Right lobe of liver (tissue), 6 donors: ENCODE data around the gene HARS1. TPM values are rescaled to one million over a fixed set of nuclear protein-coding genes. Genes with fewer than 3 reads are reported as not detected.
"Not testable (repeated sequence)": the region's sequence is repeated elsewhere in the genome, so short reads cannot be mapped to it uniquely, and the experiment has no call there.

Experiments
- ATAC-seq, 4 donors: fragments of 200-7000 bp; cut with Tn5 transposase; one replicate each; pipeline ENCODE4 v1.9.1; 2020; ENCODE audit warnings: mild to moderate bottlenecking in 4 of 4, moderate library complexity in 4 of 4
- DNase-seq, 3 donors: peaks; one replicate each; pipeline ENCODE4 v3.0.0-alpha.2; 2020
- H3K27ac ChIP-seq, 3 donors: fragments of 200-600 bp; one replicate each; pipeline ENCODE4 v1.8.0; 2022
- H3K27me3 ChIP-seq, 2 donors: fragments of 200-600 bp; one replicate each; pipeline ENCODE4 v1.8.0; 2022
- H3K36me3 ChIP-seq, 4 donors: fragments of 200-600 bp; sonication (generic) in 1 of 4; one replicate each; pipeline versions ENCODE4 v1.5.1 to v1.8.0; 2017 to 2022; ENCODE audit warnings: control low read depth in 1 of 4
- H3K4me1 ChIP-seq, 4 donors: fragments of 200-600 bp; sonication (generic) in 1 of 4; one replicate each; pipeline versions ENCODE4 v1.5.1 to v1.8.0; 2017 to 2022; ENCODE audit warnings: control low read depth in 1 of 4
- H3K4me3 ChIP-seq, 3 donors: fragments of 200-600 bp; one replicate each; pipeline ENCODE4 v1.8.0; 2022
- H3K9me3 ChIP-seq, 4 donors: fragments of 200-600 bp; sonication (generic) in 1 of 4; one replicate each; pipeline versions ENCODE4 v1.5.1 to v1.8.0; 2017 to 2022; ENCODE audit warnings: control low read depth in 1 of 4
- CTCF ChIP-seq, 4 donors: fragments of 200-600 bp in 3 of 4; fragments of 450-650 bp in 1 of 4; IDR thresholded peaks; one replicate each; pipeline versions ENCODE4 v1.5.1 to v1.8.0; 2016 to 2022; ENCODE audit warnings: antibody characterized with exemption in 4 of 4, mild to moderate bottlenecking in 2 of 4
- POLR2A ChIP-seq: fragments of 450-650 bp; IDR thresholded peaks from one replicate; pipeline ENCODE4 v1.6.1; 2017; ENCODE audit warnings: antibody characterized with exemption, mild to moderate bottlenecking
- WGBS: methylation state at CpG from one replicate; pipeline ENCODE4 v1.1.6; 2018; ENCODE audit warnings: low coverage, low lambda C conversion rate; ENCODE audit not compliant: insufficient coverage; ENCODE audit errors: missing lambda C conversion rate; 5-methylcytosine and 5-hydroxymethylcytosine counted together
- intact Hi-C, 2 donors: fragments of 100-400 bp; cut with DNase I; formaldehyde crosslinking; loops; one replicate each; pipeline versions ENCODE4 v1.11.2 to v1.14.1; 2022
- microRNA-seq, 2 donors: library from miRNA; unstranded; fragments of <30 nt; microRNA quantifications; one replicate each; pipeline ENCODE4, GENCODE V29; 2019 to 2020
- small RNA-seq, 2 experiments: library from RNA; depleted of rRNA; stranded (forward); fragments of <200 nt; gene quantifications; one replicate each; pipeline ENCODE3, GENCODE V24; 2016
- total RNA-seq, 6 experiments: library from RNA; depleted of rRNA in 2 of 6; stranded (reverse); fragments of >200 nt in 2 of 6; fragmentation: NEBNext Ultra II Directional in 3 of 6; extraction: Animal tissue kit (Norgen Biotek cat#: 25700) in 3 of 6; gene quantifications; one replicate each; pipeline versions ENCODE4 v1.1.0 to v1.2.4, GENCODE V29; 2016 to 2023
- donor health status: DM: no; HTN: yes; CAD: no.
- donor health status: DM: no; HTN: no; CAD: no.
- donor health status: DM: no; HTN: no; CAD: no.
- donor health status: DM: no; HTN: yes; CAD: no.
- donor health status: DM: no; HTN: yes; CAD: no.

HARS1 gene
- total RNA-seq, 6 experiments from 2014 or later = 22.8 to 46.6 (median 37.0) TPM

- Histone ChIP-seq H3K27ac (peak overlapping the region; percentile 80 to 94 (median 91)), H3K4me1 (peaks cover 0 to 19% (median 6%) of the 10 kb centered on the region in 4 donors), H3K36me3 (no peaks in the 10 kb centered on the region), H3K4me3 (peak overlapping the region; percentile 61 to 72 (median 69)), H3K27me3 (no peaks in the 10 kb centered on the region), H3K9me3 (no peaks in the 10 kb centered on the region)
- intact Hi-C loops = loop anchor here (10.0 kb wide), 1 partner anchor 66 kb away; the partner anchor contains the start of genes APBB3 (in 2 of the 2) and SLC35A4 (in 2 of the 2)
- no peak for ATAC-seq
- TF ChIP-seq CTCF (IDR thresholded peaks at IDR 0.05) (no peak), POLR2A (no peak)
- WGBS = 27% methylated on average over 2 of the region's 2 CpGs
- no peak for DNase-seq
Measured at GRCh38 chr5:140630292-140631035, 60.7 kb downstream of the HARS1 start.

- DNase-seq (no peak), ATAC-seq (no peak)
- TF ChIP-seq POLR2A = no peak
- TF ChIP-seq CTCF (IDR thresholded peaks at IDR 0.05) = no peak
- Histone ChIP-seq H3K4me1 (peaks cover 0 to 10% (median 3%) of the 10 kb centered on the region in 4 donors), H3K36me3 (no peaks in the 10 kb centered on the region), H3K4me3 (no peak overlapping the region), H3K27me3 (no peaks in the 10 kb centered on the region), H3K9me3 (no peaks in the 10 kb centered on the region), H3K27ac (no peak overlapping the region)
- WGBS = 14% methylated on average over 1 of the region's 1 CpG
- intact Hi-C loops = no loop called here
Measured at GRCh38 chr5:140628711-140629110, 62.5 kb downstream of the HARS1 start.

- WGBS = 91% methylated on average over 6 of the region's 6 CpGs
- no peaks in the 10 kb centered on the region for H3K36me3 ChIP-seq
- H3K4me1 ChIP-seq = peaks cover 0 to 7% (median 3%) of the 10 kb centered on the region in 4 donors
- TF ChIP-seq POLR2A (no peak), CTCF (IDR thresholded peaks at IDR 0.05) (no peak)
- H3K27me3 ChIP-seq = no peaks in the 10 kb centered on the region
- DNase-seq (no peak), ATAC-seq (no peak)
- H3K9me3 ChIP-seq = no peaks in the 10 kb centered on the region
- H3K4me3 ChIP-seq = no peak overlapping the region
- no peak overlapping the region for H3K27ac ChIP-seq
- intact Hi-C loops = no loop called here
Measured at GRCh38 chr5:140627972-140628371, 63.2 kb downstream of the HARS1 start.

- H3K27ac ChIP-seq, H3K4me1 ChIP-seq, H3K27me3 ChIP-seq, intact Hi-C loops, H3K9me3 ChIP-seq, H3K36me3 ChIP-seq, H3K4me3 ChIP-seq, ATAC-seq: not testable (repeated sequence)
- DNase-seq = peak in 1 of 3 donors; percentile 27
- WGBS = 84% methylated on average over 10 of the region's 10 CpGs
Measured at GRCh38 chr5:140624886-140625285, 66.3 kb downstream of the HARS1 start.

Small RNAs within 50 kb of the gene (microRNA-seq; reads per million reads assigned to microRNA genes)
- 0 to 0.64 reads per million in 2 donors for gene MIR3655

Small RNAs within 50 kb of the gene (small RNA-seq; reads per million reads assigned to genes)
- gene VTRNA1-1 (226 to 269 reads per million in 2 experiments), gene VTRNA1-2 (2.3 to 2.4 reads per million in 2 experiments), gene VTRNA1-3 (2.5 to 3.9 reads per million in 2 experiments)

Other genes starting within 250 kb of the HARS1 start
- gene EIF4EBP3, start 143.7 kb downstream of the HARS1 start, total RNA-seq = 10 to 100 TPM; 10.7 to 19.5 (median 13.6) TPM
- 10 to 100 TPM; 14.4 to 35.4 (median 18.6) TPM for gene SRA1, start 133.9 kb downstream of the HARS1 start, total RNA-seq
- gene APBB3, start 126.8 kb downstream of the HARS1 start, total RNA-seq = 10 to 100 TPM in 5 of 6 experiments, 1 to 10 TPM in 1; 9.6 to 24.3 (median 14.3) TPM
- 10 to 100 TPM; 28.1 to 38.5 (median 30.2) TPM for gene SLC35A4, start 126.5 kb downstream of the HARS1 start, total RNA-seq
- gene CD14, start 58.2 kb downstream of the HARS1 start, total RNA-seq = 100 to 1,000 TPM; 174 to 513 (median 244) TPM
- 10 to 100 TPM in 5 of 6 experiments, 1 to 10 TPM in 1; 7.3 to 45.5 (median 23.6) TPM for gene TMCO6, start 51.9 kb downstream of the HARS1 start, total RNA-seq
- 10 to 100 TPM; 35.4 to 56.8 (median 52.4) TPM for gene NDUFA2, start 43.7 kb downstream of the HARS1 start, total RNA-seq
- gene IK, start 43.5 kb downstream of the HARS1 start, total RNA-seq = 10 to 100 TPM; 26.6 to 50.7 (median 30.3) TPM
- 10 to 100 TPM; 13.3 to 18.4 (median 15.0) TPM for gene WDR55, start 26.5 kb downstream of the HARS1 start, total RNA-seq
- gene DND1, start 17.8 kb downstream of the HARS1 start, total RNA-seq = 1 to 10 TPM in 1 of 6 experiments, under 1 TPM in 5; 0.27 to 1.4 (median 0.69) TPM
- 10 to 100 TPM in 4 of 6 experiments, 1 to 10 TPM in 2; 8.5 to 13.9 (median 11.5) TPM for gene HARS2, start 85 bp upstream of the HARS1 start, total RNA-seq
- gene ZMAT2, start 9.1 kb upstream of the HARS1 start, total RNA-seq = 10 to 100 TPM; 11.6 to 26.4 (median 18.0) TPM
- gene PCDHA1, start 94.8 kb upstream of the HARS1 start, total RNA-seq = not detected
- not detected for gene PCDHA2, start 103.5 kb upstream of the HARS1 start, total RNA-seq
- under 1 TPM in 1 of 6 experiments, not detected in 5; 0.07 TPM for gene PCDHA3, start 109.7 kb upstream of the HARS1 start, total RNA-seq
- gene PCDHA4, start 115.7 kb upstream of the HARS1 start, total RNA-seq = under 1 TPM in 4 of 6 experiments, not detected in 2; 0.09 to 0.19 (median 0.13) TPM
- under 1 TPM in 1 of 6 experiments, not detected in 5; 0.06 TPM for gene PCDHA5, start 130.2 kb upstream of the HARS1 start, total RNA-seq
- under 1 TPM in 1 of 6 experiments, not detected in 5; 0.12 TPM for gene PCDHA6, start 136.6 kb upstream of the HARS1 start, total RNA-seq
- under 1 TPM in 2 of 6 experiments, not detected in 4; 0.07 to 0.12 TPM for gene PCDHA7, start 142.9 kb upstream of the HARS1 start, total RNA-seq
- not detected for gene PCDHA8, start 149.8 kb upstream of the HARS1 start, total RNA-seq
- not detected for gene PCDHA9, start 157.0 kb upstream of the HARS1 start, total RNA-seq
- gene PCDHA10, start 164.5 kb upstream of the HARS1 start, total RNA-seq = under 1 TPM in 3 of 6 experiments, not detected in 3; 0.05 to 0.07 (median 0.06) TPM
- gene PCDHA11, start 177.6 kb upstream of the HARS1 start, total RNA-seq = under 1 TPM in 3 of 6 experiments, not detected in 3; 0.04 to 0.51 (median 0.07) TPM
- gene PCDHA12, start 183.9 kb upstream of the HARS1 start, total RNA-seq = under 1 TPM in 4 of 6 experiments, not detected in 2; 0.18 to 0.51 (median 0.32) TPM
- 1 to 10 TPM in 3 of 6 experiments, under 1 TPM in 2, not detected in 1; 0.35 to 1.8 (median 1.2) TPM for gene PCDHA13, start 190.8 kb upstream of the HARS1 start, total RNA-seq
- gene PCDHAC1, start 234.9 kb upstream of the HARS1 start, total RNA-seq = under 1 TPM; 0.18 to 0.86 (median 0.35) TPM